Hepatocyte (in vitro differentiated cells): ENCODE measurements around the gene ALPG.

Experiments
- CTCF ChIP-seq: fragments of 200-600 bp; sonication (generic); IDR thresholded peaks from 2 replicates; pipeline ENCODE4 v1.5.1; 2016; ENCODE audit warnings: antibody characterized with exemption, mild to moderate bottlenecking; ENCODE audit not compliant: poor library complexity
- EZH2 ChIP-seq: fragments of 200-600 bp; sonication (generic); IDR thresholded peaks from 2 replicates; pipeline ENCODE4 v1.6.1; 2016; ENCODE audit warnings: antibody characterized with exemption, mild to moderate bottlenecking, borderline replicate concordance

- TF ChIP-seq CTCF (no peak), EZH2 (no peak)
Observed at GRCh38 chr2:232398293-232399034, 8.2 kb upstream of the ALPG start.
